Activated naive CD8-positive, alpha-beta T cell treated with anti-CD3 and anti-CD28 coated beads for 36 hours (primary cell): ENCODE data around the gene PCED1B. TPM values are rescaled to one million over a fixed set of nuclear protein-coding genes. Genes with fewer than 3 reads are reported as not detected.
"Not testable (repeated sequence)": the region's sequence is repeated elsewhere in the genome, so short reads cannot be mapped to it uniquely, and the experiment has no call there.

ENCODE experiments used
- DNase-seq: peaks from one replicate; pipeline ENCODE4 v3.0.0; 2021
- H3K27ac Mint-ChIP-seq: one replicate; pipeline ENCODE4 v1.8.0; 2022; ENCODE audit warnings: mild to moderate bottlenecking, moderate library complexity, mixed read lengths
- H3K27me3 Mint-ChIP-seq: one replicate; pipeline ENCODE4 v1.8.0; 2022; ENCODE audit warnings: mild to moderate bottlenecking, mixed read lengths
- H3K36me3 Mint-ChIP-seq: one replicate; pipeline ENCODE4 v1.8.0; 2021; ENCODE audit warnings: mild to moderate bottlenecking, mixed read lengths
- H3K4me1 Mint-ChIP-seq: one replicate; pipeline ENCODE4 v1.8.0; 2021; ENCODE audit warnings: mixed read lengths
- H3K4me3 Mint-ChIP-seq: one replicate; pipeline ENCODE4 v1.8.0; 2022; ENCODE audit warnings: mild to moderate bottlenecking, moderate library complexity, mixed read lengths
- H3K9me3 Mint-ChIP-seq: one replicate; pipeline ENCODE4 v1.8.0; 2022; ENCODE audit warnings: mixed read lengths
- total RNA-seq, 2 experiments: library from RNA; stranded (reverse); gene quantifications; one replicate each; pipeline ENCODE4 v1.2.3, GENCODE V29; 2021

The PCED1B gene
- total RNA-seq, 2 experiments from 2014 or later, result 117 TPM

DNA sequence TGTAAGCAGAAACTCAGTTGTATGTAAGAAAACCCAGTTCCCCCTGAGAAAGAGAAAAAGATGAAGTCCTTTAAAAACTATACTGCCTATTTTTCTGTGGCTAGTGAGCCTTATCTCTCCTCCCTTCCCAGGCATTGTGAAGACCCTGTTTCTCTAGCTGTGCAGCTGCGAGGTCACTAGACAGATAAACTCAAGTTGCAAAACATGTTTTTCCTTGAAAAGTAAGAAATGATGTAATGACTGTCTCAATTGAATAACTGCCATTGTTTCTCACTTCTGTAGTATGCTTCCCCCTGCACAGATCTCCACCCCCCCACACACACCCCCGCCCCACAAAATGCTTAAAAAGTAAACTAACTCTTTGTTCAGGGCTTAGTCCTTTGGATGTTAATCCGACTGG is 23.6 kb upstream of the PCED1B start:
- H3K27ac Mint-ChIP-seq, H3K27me3 Mint-ChIP-seq, H3K4me1 Mint-ChIP-seq, H3K4me3 Mint-ChIP-seq, DNase-seq: not testable (repeated sequence)
- H3K36me3 Mint-ChIP-seq, result peaks cover 11% of the 10 kb centered on the region
- peaks cover 25% of the 10 kb centered on the region for H3K9me3 Mint-ChIP-seq

DNA sequence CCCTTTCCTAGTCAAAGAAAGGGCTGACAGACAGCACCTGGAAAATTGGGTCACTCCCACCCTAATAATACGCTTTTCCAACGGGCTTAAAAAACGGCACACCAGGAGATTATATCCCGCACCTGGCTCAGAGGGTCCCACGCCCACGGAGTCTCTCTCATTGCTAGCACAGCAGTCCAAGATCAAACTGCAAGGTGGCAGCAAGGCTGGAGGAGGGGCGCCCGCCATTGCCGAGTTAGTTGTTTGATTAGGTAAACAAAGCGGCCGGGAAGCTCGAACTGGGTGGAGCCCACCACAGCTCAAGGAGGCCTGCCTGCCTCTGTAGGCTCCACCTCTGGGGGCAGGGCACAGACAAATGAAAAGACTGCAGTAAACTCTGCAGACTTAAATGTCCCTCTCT is 22.5 kb upstream of the PCED1B start:
- H3K4me3 Mint-ChIP-seq, H3K27me3 Mint-ChIP-seq, H3K36me3 Mint-ChIP-seq, DNase-seq, H3K4me1 Mint-ChIP-seq, H3K27ac Mint-ChIP-seq: not testable (repeated sequence)
- H3K9me3 Mint-ChIP-seq, result peaks cover 19% of the 10 kb centered on the region

DNA sequence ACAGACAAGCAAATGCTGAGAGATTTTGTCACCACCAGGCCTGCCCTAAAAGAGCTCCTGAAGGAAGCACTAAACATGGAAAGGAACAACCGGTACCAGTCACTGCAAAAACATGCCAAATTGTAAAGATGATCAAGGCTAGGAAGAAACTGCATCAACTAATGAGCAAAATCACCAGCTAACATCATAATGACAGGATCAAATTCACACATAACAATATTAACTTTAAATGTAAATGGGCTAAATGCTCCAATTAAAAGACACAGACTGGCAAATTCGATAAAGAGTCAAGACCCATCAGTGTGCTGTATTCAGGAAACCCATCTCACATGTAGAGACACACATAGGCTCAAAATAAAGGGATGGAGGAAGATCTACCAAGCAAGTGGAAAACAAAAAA is 20.8 kb upstream of the PCED1B start:
- DNase-seq, H3K27ac Mint-ChIP-seq, H3K4me3 Mint-ChIP-seq, H3K4me1 Mint-ChIP-seq, H3K27me3 Mint-ChIP-seq, H3K36me3 Mint-ChIP-seq: not testable (repeated sequence)
- H3K9me3 Mint-ChIP-seq, result peaks cover 19% of the 10 kb centered on the region

DNA sequence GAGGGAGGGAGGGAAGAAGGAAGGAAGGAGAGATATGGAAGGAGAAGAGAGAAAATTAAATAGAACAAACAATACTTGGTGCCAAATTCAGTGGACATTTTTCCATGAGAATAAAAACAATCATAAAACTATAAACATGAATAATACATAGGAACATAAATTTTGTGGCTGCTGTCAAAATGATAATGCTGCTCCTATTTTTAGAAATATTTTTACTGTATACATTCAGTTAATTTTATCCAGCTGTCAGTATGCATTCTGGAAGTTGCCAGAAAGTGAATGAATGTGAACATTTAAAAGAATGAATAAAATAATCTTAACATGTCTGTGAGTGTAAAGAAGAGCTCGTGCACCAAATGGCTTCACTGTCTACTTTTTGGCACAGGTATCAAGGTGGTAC is 13.9 kb upstream of the PCED1B start:
- no peaks in the 10 kb centered on the region for H3K36me3 Mint-ChIP-seq
- H3K27me3 Mint-ChIP-seq, result no peaks in the 10 kb centered on the region
- H3K9me3 Mint-ChIP-seq, result peaks cover 6% of the 10 kb centered on the region
- DNase-seq, result no peak
- peaks cover 12% of the 10 kb centered on the region for H3K4me1 Mint-ChIP-seq
- no peak overlapping the region for H3K27ac Mint-ChIP-seq
- no peak overlapping the region for H3K4me3 Mint-ChIP-seq

- no peaks in the 10 kb centered on the region for H3K27me3 Mint-ChIP-seq
- peaks cover 1% of the 10 kb centered on the region for H3K9me3 Mint-ChIP-seq
- no peak overlapping the region for H3K27ac Mint-ChIP-seq
- H3K4me1 Mint-ChIP-seq, result peaks cover 17% of the 10 kb centered on the region
- DNase-seq, result no peak
- H3K36me3 Mint-ChIP-seq, result no peaks in the 10 kb centered on the region
- H3K4me3 Mint-ChIP-seq, result no peak overlapping the region
Observed at GRCh38 chr12:47066278-47067025, 13.0 kb upstream of the PCED1B start.

GRCh38 chr12:47067176-47067575 is 12.2 kb upstream of the PCED1B start:
- peaks cover 19% of the 10 kb centered on the region for H3K4me1 Mint-ChIP-seq
- H3K4me3 Mint-ChIP-seq, result no peak overlapping the region
- no peak for DNase-seq
- peaks cover 1% of the 10 kb centered on the region for H3K9me3 Mint-ChIP-seq
- H3K27me3 Mint-ChIP-seq, result no peaks in the 10 kb centered on the region
- H3K27ac Mint-ChIP-seq, result no peak overlapping the region
- H3K36me3 Mint-ChIP-seq, result no peaks in the 10 kb centered on the region

DNA sequence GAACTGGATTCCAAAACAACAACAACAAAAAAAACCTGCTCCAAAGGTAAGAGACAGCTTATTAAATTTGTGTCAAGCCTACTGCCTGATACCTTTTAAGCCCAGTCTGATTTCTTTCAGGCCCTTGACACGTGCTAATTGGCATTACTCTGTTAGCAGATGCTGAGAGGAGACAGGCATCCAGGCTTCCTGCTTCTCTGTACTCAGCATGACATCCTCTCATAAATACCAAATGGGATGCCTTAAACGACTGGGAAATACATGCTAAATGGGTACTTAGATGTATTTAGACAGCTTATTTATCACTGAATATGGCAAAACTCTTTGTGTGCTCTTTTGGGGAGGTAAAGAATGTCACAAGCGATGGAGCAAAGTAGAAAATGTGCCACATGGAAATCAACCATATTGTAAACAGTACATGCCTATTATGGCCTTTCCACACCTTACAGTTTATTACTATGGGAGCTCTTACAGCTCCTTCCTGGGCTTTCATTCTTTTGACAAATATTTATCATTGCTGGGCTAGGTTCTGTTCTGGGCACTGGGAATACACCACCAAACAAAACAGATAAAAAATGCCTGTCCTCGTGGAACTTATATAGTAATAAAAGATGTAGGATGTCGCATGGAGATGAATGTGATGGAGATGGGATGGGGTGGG is 11.5 kb upstream of the PCED1B start:
- DNase-seq, result no peak
- no peaks in the 10 kb centered on the region for H3K36me3 Mint-ChIP-seq

GRCh38 chr12:47068539-47068938 is 10.9 kb upstream of the PCED1B start:
- Mint-ChIP-seq H3K4me3 (no peak overlapping the region), H3K9me3 (no peaks in the 10 kb centered on the region), H3K27me3 (no peaks in the 10 kb centered on the region), H3K4me1 (peaks cover 19% of the 10 kb centered on the region), H3K27ac (no peak overlapping the region), H3K36me3 (no peaks in the 10 kb centered on the region)
- DNase-seq, result no peak

More for the DNA sequence above, 11.5 kb upstream of the PCED1B start:
- Mint-ChIP-seq H3K4me3 (no peak overlapping the region), H3K27ac (no peak overlapping the region), H3K27me3 (no peaks in the 10 kb centered on the region), H3K4me1 (peaks cover 19% of the 10 kb centered on the region), H3K9me3 (no peaks in the 10 kb centered on the region)

- H3K4me1 Mint-ChIP-seq, result peaks cover 22% of the 10 kb centered on the region
- H3K36me3 Mint-ChIP-seq, result peaks cover 2% of the 10 kb centered on the region
- no peak overlapping the region for H3K4me3 Mint-ChIP-seq
- H3K9me3 Mint-ChIP-seq, result no peaks in the 10 kb centered on the region
- no peaks in the 10 kb centered on the region for H3K27me3 Mint-ChIP-seq
- no peak overlapping the region for H3K27ac Mint-ChIP-seq
- no peak for DNase-seq
Observed at GRCh38 chr12:47070310-47070709, 9.1 kb upstream of the PCED1B start.

DNA sequence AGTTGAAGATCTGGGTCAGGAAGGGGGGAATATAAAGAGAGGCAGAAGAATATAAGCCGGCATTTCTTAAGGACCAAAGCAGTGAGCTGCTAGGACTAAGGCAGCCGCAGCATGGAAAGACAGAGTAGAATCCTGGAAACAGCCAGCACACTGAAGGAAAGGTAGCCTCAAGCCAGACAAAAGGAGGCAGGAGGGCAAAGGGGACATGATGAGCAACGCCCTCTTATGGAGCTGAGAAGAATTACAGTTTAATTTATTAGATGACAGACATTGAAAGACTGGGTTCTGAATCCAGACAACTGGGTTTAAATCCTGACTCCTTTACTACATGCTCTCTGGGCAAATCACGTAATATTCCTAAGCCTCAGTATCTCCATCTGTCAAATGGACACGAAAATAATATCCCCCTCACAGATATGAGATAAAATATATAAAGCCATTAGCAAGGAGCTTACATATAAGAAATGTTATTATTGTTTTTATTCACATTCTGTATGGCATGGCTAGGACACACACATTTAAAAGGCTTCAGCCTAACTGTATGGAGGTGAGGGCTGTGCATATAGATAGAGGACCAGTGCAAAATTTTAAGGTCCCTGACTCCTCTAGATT is 8.1 kb upstream of the PCED1B start:
- H3K9me3 Mint-ChIP-seq, result no peaks in the 10 kb centered on the region
- H3K4me3 Mint-ChIP-seq, result no peak overlapping the region
- DNase-seq, result no peak
- peaks cover 31% of the 10 kb centered on the region for H3K4me1 Mint-ChIP-seq
- peaks cover 11% of the 10 kb centered on the region for H3K36me3 Mint-ChIP-seq
- H3K27ac Mint-ChIP-seq, result no peak overlapping the region
- no peaks in the 10 kb centered on the region for H3K27me3 Mint-ChIP-seq

DNA sequence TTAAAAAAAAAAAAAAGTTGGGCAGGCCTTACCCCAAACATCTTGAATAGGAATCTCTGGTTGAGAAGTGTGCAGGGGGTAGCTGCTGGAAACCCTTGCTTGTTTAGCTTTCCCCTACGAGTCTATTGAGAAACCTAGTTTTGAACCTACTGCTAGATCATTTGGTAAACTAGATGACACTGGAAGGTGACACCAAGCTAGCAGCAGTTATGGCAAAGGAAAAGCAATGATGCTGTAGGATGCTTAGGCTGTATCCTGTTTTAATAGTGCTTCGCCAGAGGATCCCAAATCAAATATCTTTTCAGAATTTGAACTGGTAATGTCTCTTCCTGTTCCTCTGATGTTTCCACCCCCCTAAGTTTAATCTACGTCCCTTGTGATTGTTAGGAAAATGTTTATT is 5.5 kb upstream of the PCED1B start:
- H3K27me3 Mint-ChIP-seq, result no peaks in the 10 kb centered on the region
- DNase-seq, result no peak
- no peak overlapping the region for H3K4me3 Mint-ChIP-seq
- H3K4me1 Mint-ChIP-seq, result peaks cover 44% of the 10 kb centered on the region
- H3K27ac Mint-ChIP-seq, result no peak overlapping the region
- no peaks in the 10 kb centered on the region for H3K9me3 Mint-ChIP-seq
- H3K36me3 Mint-ChIP-seq, result peaks cover 29% of the 10 kb centered on the region

DNA sequence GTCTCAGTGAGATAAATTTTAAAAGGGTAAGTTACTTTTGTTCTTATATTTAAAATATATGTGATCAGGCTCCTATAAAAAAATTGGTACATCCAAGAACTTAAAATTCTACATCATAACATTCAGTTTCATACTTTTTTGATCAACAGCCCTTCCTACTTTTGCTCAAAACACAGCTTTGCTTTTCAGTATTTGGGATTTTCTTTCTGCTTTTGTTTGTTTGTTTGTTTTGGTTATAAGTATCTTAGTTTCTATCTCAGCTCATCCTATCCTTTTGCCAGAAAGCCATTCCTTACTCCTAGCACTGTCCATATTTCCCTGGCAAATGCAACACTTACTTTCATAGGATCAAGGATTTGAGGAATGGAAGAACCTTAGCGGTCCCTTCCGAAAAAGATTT is 4.7 kb upstream of the PCED1B start:
- Mint-ChIP-seq H3K36me3 (peaks cover 33% of the 10 kb centered on the region), H3K27me3 (no peaks in the 10 kb centered on the region), H3K9me3 (no peaks in the 10 kb centered on the region), H3K27ac (no peak overlapping the region), H3K4me1 (peaks cover 44% of the 10 kb centered on the region), H3K4me3 (no peak overlapping the region)
- DNase-seq, result no peak

DNA sequence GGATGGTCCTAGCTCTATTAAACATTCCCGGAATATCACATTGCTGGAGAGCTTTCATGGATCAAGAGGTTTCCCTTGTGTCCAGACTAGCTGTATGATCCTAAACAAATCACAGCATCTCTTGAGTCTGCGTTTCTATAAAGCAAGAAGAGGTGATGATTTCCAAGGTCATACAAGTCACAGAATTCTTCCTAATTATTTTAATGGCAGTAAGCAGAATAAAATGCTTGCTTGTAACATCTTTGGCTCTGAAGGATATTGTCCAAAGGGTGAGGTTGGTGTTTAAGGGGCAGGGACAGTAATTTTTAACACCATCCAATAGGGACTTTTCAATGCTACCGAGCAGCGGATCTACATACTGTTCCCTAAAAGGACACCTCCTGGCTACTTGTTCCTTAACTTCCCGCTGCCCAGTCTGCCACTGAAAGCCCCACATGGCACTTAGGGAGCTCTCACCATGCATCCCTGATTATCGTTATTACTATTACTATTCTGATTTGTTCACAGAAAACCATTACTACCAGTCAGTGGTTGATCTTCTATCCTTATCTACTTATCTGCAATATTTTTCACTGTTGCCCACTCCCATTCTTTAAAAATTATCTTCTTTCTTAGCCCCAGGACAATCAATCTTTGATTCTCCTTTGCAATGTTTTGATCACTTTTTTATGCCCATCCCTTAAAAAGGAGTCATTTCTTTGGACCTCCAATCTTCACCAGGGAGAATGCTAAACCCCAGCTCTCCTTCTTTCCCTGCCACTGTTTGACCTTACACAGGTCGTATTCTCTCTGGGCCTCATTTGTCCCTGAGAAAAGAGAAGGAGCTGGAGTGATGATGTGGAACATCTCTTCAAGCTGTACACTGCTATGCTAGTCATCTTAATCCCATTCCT is 4.0 kb upstream of the PCED1B start:
- H3K27me3 Mint-ChIP-seq, result no peaks in the 10 kb centered on the region
- peaks cover 33% of the 10 kb centered on the region for H3K36me3 Mint-ChIP-seq
- no peaks in the 10 kb centered on the region for H3K9me3 Mint-ChIP-seq
- H3K4me3 Mint-ChIP-seq, result no peak overlapping the region
- H3K27ac Mint-ChIP-seq, result no peak overlapping the region
- peaks cover 46% of the 10 kb centered on the region for H3K4me1 Mint-ChIP-seq
- no peak for DNase-seq

DNA sequence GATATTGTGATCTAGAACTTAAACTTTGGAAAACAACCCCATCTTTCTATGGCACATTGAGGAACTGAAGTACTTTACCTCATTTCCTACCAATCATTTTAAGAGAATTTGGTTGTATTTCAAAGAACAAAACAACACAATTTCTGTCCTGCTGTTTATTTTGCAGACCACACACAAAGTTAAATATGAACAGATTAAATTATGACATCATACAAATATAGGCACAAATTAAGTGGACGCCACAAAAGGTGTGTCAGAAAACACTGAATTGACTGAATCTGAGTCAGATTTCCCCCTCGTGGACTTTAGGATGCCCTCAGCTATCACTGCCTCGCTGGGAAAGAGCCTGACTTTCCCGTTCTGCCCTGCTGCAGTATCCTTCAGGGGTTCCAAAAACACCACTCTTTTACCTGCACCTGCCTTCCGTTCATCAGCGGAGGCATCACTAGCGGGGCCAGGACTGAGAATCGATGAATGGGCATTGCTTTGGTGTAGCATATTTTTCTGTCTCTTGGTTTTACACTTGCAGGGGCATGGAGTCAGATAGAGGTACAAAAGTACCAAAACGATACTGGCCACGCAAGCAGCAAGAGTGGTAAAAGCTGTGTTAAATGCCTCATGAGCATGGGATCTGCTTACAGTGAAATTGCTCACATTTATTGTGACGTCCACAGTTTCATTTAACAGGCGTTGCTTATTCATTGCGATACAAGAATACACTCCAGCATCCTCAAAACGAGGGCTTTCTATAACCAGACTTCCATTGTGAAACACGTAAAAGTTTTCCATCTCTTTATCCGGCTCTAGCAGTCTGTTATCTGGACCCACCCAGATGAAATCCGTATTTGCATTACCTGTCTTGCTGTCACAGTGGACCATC is 2.0 kb upstream of the PCED1B start:
- H3K27me3 Mint-ChIP-seq, result no peaks in the 10 kb centered on the region
- no peaks in the 10 kb centered on the region for H3K9me3 Mint-ChIP-seq
- DNase-seq, result no peak
- peaks cover 40% of the 10 kb centered on the region for H3K36me3 Mint-ChIP-seq
- H3K27ac Mint-ChIP-seq, result peak overlapping the region; percentile 98
- peak overlapping the region; percentile 94 for H3K4me3 Mint-ChIP-seq
- peaks cover 55% of the 10 kb centered on the region for H3K4me1 Mint-ChIP-seq
